ENCODE results near the gene TIMM8A. TPM values are rescaled to one million over a fixed set of nuclear protein-coding genes. Genes with fewer than 3 reads are reported as not detected.

Gene TIMM8A
- total and polyA plus RNA-seq, 5 donors from 2014 or later = 5.8 to 11.3 (median 8.5) TPM

DNA sequence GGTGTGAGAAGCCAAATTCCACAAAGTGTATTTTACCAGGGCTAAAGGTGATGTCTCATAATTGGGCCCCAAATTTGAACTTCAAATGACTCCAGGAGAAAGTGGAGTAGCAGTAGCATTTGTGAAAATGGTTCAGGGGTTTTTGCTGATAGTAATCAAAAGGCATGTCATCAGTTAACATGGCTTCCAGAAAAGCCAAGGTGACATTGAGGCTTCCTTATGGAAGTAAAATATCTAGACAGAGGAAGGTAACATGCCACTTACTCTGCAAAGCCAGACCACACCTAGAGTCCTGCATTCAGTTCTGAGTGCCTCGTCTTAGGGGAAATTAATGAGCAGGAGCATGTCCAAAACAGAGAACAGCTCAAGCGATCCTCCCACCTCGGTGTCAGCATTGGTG lies 40.1 kb upstream of the TIMM8A start:
- H3K36me3 ChIP-seq (ENCODE audit: control insufficient read depth, insufficient read depth, low read length) = peaks cover 4% of the 10 kb centered on the region
- peaks cover 6% of the 10 kb centered on the region for H3K4me1 ChIP-seq (ENCODE audit: control insufficient read depth, insufficient read depth, low read length, poor library complexity, severe bottlenecking)
- H3K4me3 Mint-ChIP-seq = no peak overlapping the region
- H3K9me3 Mint-ChIP-seq = no peaks in the 10 kb centered on the region
- DNase-seq (no peak), ATAC-seq (ENCODE audit: low read depth in 2 of 2) (no peak)
- H3K36me3 Mint-ChIP-seq = no peaks in the 10 kb centered on the region
- H3K27me3 ChIP-seq (ENCODE audit: control insufficient read depth, insufficient read depth, low read length) = no peaks in the 10 kb centered on the region
- H3K4me3 ChIP-seq (ENCODE audit: low read depth, low read length) = no peak overlapping the region
- no peak overlapping the region for H3K27ac ChIP-seq (ENCODE audit: insufficient read depth, low read length, poor library complexity, severe bottlenecking)
- peaks cover 0 to 27% (median 15%) of the 10 kb centered on the region in 4 donors for H3K4me1 Mint-ChIP-seq
- no peaks in the 10 kb centered on the region for H3K9me3 ChIP-seq (ENCODE audit: control insufficient read depth in 2 of 2, low read length in 2 of 2)
- no peaks in the 10 kb centered on the region for H3K27me3 Mint-ChIP-seq
- no peak overlapping the region for H3K27ac Mint-ChIP-seq

DNA sequence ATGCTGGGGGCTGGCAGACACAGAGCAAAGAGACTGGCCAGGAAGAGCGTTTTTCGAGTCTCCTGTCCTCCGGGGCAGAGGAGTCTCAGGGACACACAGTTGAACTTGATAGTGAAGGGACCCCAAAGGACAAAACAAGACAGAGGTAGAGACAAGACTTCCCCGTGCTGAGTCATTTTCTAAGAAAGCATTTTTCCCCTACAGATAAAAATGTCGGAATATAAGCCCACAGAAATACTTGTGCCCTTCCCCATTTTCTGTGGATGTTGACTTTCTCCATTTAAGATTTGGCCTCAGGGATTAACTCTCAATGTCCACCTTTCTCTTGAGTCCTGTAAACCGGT lies 38.0 kb upstream of the TIMM8A start:
- no peak overlapping the region for H3K4me3 ChIP-seq (ENCODE audit: low read depth, low read length)
- H3K4me1 Mint-ChIP-seq = peaks cover 0 to 12% (median 8%) of the 10 kb centered on the region in 4 donors

DNA sequence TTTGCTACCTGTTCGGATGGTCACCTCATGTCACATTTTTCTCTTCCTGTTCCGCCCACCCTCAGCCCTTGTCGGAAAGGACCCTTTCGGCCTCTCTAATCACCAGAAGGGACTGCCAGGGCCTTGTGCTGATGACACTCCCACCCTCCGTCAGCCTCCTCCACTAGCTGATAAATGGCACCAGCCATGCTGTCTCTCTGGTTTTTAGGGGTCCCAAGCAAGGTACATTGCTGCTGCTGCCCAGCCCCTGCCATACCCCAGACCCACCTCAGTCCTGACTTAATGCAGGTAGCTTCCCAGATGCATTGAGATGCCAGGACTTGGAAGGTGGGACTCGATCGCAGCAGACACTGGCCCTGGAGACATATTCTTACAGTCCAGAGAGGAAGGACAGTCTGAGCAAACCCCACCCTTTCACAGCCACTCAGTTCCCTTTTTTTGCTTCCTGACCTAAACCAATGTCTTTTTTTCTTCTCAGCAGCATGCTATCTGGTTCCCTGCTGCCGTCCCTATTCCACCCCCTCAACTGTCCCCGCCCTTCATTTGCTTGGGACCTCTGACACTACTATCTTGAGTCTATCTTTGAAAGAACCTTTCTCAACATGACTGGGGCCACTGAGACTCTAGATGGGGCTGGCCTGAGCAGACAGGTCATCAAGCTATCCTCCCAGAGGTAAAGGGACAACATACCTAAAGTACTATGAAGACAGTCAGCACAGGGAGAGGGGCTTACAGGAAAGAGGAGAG lies 37.4 kb upstream of the TIMM8A start, which contains the start of gene BTK:
Gene BTK (minus strand): TSS at position 397 of the 747 bp plus-strand sequence. CDS start 10,907 bp downstream, outside the sequence.
- Histone ChIP-seq H3K36me3 (ENCODE audit: control insufficient read depth, insufficient read depth, low read length) (no peaks in the 10 kb centered on the region), H3K4me1 (ENCODE audit: control insufficient read depth, insufficient read depth, low read length, poor library complexity, severe bottlenecking) (no peaks in the 10 kb centered on the region), H3K4me3 (ENCODE audit: low read depth, low read length) (no peak within 1 kb of the TSS), H3K9me3 (ENCODE audit: control insufficient read depth in 2 of 2, low read length in 2 of 2) (no peaks in the 10 kb centered on the region), H3K27ac (ENCODE audit: insufficient read depth, low read length, poor library complexity, severe bottlenecking) (no peak within 1 kb of the TSS), H3K27me3 (ENCODE audit: control insufficient read depth, insufficient read depth, low read length) (no peaks in the 10 kb centered on the region)
- DNase-seq (no peak), ATAC-seq (ENCODE audit: low read depth in 2 of 2) (no peak)
- Mint-ChIP-seq H3K36me3 (no peaks in the 10 kb centered on the region), H3K9me3 (no peaks in the 10 kb centered on the region), H3K4me1 (peaks cover 0 to 7% (median 3%) of the 10 kb centered on the region in 4 donors), H3K27me3 (peaks cover 5% of the 10 kb centered on the region), H3K27ac (peak within 1 kb of the TSS in 2 of 3 donors; percentile 11 to 46), H3K4me3 (no peak within 1 kb of the TSS)

More for the DNA sequence above, 38.0 kb upstream of the TIMM8A start:
- Histone ChIP-seq H3K9me3 (ENCODE audit: control insufficient read depth in 2 of 2, low read length in 2 of 2) (no peaks in the 10 kb centered on the region), H3K27me3 (ENCODE audit: control insufficient read depth, insufficient read depth, low read length) (no peaks in the 10 kb centered on the region), H3K27ac (ENCODE audit: insufficient read depth, low read length, poor library complexity, severe bottlenecking) (no peak overlapping the region), H3K36me3 (ENCODE audit: control insufficient read depth, insufficient read depth, low read length) (no peaks in the 10 kb centered on the region), H3K4me1 (ENCODE audit: control insufficient read depth, insufficient read depth, low read length, poor library complexity, severe bottlenecking) (peaks cover 4% of the 10 kb centered on the region)
- DNase-seq = no peak
- Mint-ChIP-seq H3K36me3 (no peaks in the 10 kb centered on the region), H3K27ac (peak overlapping the region in 2 of 3 donors; percentile 11 to 46), H3K27me3 (peaks cover 2% of the 10 kb centered on the region), H3K4me3 (no peak overlapping the region), H3K9me3 (no peaks in the 10 kb centered on the region)
- no peak for ATAC-seq (ENCODE audit: low read depth in 2 of 2)

- Mint-ChIP-seq H3K27ac (no peak overlapping the region), H3K36me3 (no peaks in the 10 kb centered on the region), H3K27me3 (peaks cover 5% of the 10 kb centered on the region), H3K4me3 (no peak overlapping the region), H3K9me3 (no peaks in the 10 kb centered on the region), H3K4me1 (peaks cover 0 to under 1% (median 0%) of the 10 kb centered on the region in 4 donors)
- H3K4me3 ChIP-seq (ENCODE audit: low read depth, low read length) = no peak overlapping the region
- H3K27ac ChIP-seq (ENCODE audit: insufficient read depth, low read length, poor library complexity, severe bottlenecking) = no peak overlapping the region
- DNase-seq = no peak
- ATAC-seq (ENCODE audit: low read depth in 2 of 2) = no peak
- H3K4me1 ChIP-seq (ENCODE audit: control insufficient read depth, insufficient read depth, low read length, poor library complexity, severe bottlenecking) = no peaks in the 10 kb centered on the region
- H3K36me3 ChIP-seq (ENCODE audit: control insufficient read depth, insufficient read depth, low read length) = no peaks in the 10 kb centered on the region
- no peaks in the 10 kb centered on the region for H3K9me3 ChIP-seq (ENCODE audit: control insufficient read depth in 2 of 2, low read length in 2 of 2)
- H3K27me3 ChIP-seq (ENCODE audit: control insufficient read depth, insufficient read depth, low read length) = no peaks in the 10 kb centered on the region
These were observed 36.6 kb upstream of the TIMM8A start for GRCh38 chrX:101385026-101385684.

DNA sequence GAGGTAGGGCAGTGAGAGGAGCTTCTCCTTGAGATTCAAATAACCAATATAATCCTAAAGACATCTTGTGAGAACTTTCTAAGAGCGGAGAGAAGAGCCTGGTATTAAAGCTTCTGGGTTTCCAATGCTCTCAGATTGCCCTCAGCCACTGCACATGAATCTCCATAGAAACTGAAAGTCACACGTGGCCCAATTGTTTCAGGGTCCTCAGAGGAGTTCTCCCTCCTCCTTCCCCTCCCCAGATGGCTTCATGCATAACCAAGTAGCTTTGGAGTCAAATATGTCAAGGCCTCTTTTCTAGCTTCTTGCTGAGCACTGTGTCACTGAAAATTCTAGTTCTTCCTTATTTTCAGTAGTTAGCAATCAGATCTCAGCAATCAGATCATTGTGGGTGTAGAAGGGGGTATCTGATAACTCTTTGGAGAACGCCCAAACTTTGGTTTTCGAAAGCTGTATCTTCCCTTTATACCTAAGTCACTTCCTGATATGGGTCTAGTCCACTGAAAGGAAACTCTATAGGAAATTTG lies 35.2 kb upstream of the TIMM8A start:
- Mint-ChIP-seq H3K4me3 (no peak overlapping the region), H3K36me3 (no peaks in the 10 kb centered on the region), H3K9me3 (no peaks in the 10 kb centered on the region), H3K27me3 (peaks cover 5% of the 10 kb centered on the region), H3K4me1 (no peaks in the 10 kb centered on the region), H3K27ac (no peak overlapping the region)
- ATAC-seq (ENCODE audit: low read depth in 2 of 2) (no peak), DNase-seq (no peak)
- Histone ChIP-seq H3K4me1 (ENCODE audit: control insufficient read depth, insufficient read depth, low read length, poor library complexity, severe bottlenecking) (no peaks in the 10 kb centered on the region), H3K27me3 (ENCODE audit: control insufficient read depth, insufficient read depth, low read length) (no peaks in the 10 kb centered on the region), H3K36me3 (ENCODE audit: control insufficient read depth, insufficient read depth, low read length) (no peaks in the 10 kb centered on the region), H3K27ac (ENCODE audit: insufficient read depth, low read length, poor library complexity, severe bottlenecking) (no peak overlapping the region), H3K4me3 (ENCODE audit: low read depth, low read length) (no peak overlapping the region), H3K9me3 (ENCODE audit: control insufficient read depth in 2 of 2, low read length in 2 of 2) (no peaks in the 10 kb centered on the region)

GRCh38 chrX:101377547-101377946 lies 29.0 kb upstream of the TIMM8A start:
- Histone ChIP-seq H3K4me1 (ENCODE audit: control insufficient read depth, insufficient read depth, low read length, poor library complexity, severe bottlenecking) (no peaks in the 10 kb centered on the region), H3K36me3 (ENCODE audit: control insufficient read depth, insufficient read depth, low read length) (no peaks in the 10 kb centered on the region), H3K27me3 (ENCODE audit: control insufficient read depth, insufficient read depth, low read length) (no peaks in the 10 kb centered on the region), H3K9me3 (ENCODE audit: control insufficient read depth in 2 of 2, low read length in 2 of 2) (no peaks in the 10 kb centered on the region), H3K27ac (ENCODE audit: insufficient read depth, low read length, poor library complexity, severe bottlenecking) (no peak overlapping the region), H3K4me3 (ENCODE audit: low read depth, low read length) (no peak overlapping the region)
- H3K4me3 Mint-ChIP-seq = no peak overlapping the region
- no peak for DNase-seq
- H3K27me3 Mint-ChIP-seq = peaks cover 11% of the 10 kb centered on the region
- no peaks in the 10 kb centered on the region for H3K9me3 Mint-ChIP-seq
- H3K4me1 Mint-ChIP-seq = no peaks in the 10 kb centered on the region
- no peak for ATAC-seq (ENCODE audit: low read depth in 2 of 2)
- no peak overlapping the region for H3K27ac Mint-ChIP-seq
- H3K36me3 Mint-ChIP-seq = no peaks in the 10 kb centered on the region

DNA sequence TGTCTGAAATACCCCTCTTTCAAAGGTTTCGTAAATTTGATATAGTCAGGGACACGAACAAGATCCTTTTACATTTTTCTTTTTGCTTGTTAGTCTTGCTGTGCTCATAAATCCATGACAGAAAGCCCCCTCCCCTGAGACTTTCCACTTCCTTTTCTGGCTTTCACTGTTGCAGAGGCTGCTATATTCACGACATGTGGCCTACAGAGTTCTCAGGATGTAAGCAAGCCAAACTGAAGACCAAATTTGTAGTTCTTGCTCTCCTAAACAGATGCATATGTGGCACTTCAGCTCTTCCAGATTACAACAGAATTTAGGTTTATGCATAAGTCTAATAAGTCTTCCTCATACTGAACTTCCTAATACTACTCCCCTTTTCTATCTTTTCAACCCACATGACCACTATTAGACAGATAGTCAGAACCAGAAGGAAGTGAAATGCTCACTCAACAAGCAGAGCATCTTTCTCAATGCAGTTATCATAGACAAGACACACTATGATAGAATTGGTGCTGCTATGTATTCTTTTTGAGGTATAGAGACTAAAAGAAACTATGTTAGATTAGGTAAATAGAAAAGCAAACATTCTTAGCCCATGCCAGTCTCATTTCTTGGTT lies 22.5 kb upstream of the TIMM8A start:
- H3K27me3 Mint-ChIP-seq = peaks cover 12% of the 10 kb centered on the region
- Histone ChIP-seq H3K27ac (ENCODE audit: insufficient read depth, low read length, poor library complexity, severe bottlenecking) (no peak overlapping the region), H3K27me3 (ENCODE audit: control insufficient read depth, insufficient read depth, low read length) (peaks cover 3% of the 10 kb centered on the region), H3K4me3 (ENCODE audit: low read depth, low read length) (no peak overlapping the region), H3K36me3 (ENCODE audit: control insufficient read depth, insufficient read depth, low read length) (no peaks in the 10 kb centered on the region), H3K4me1 (ENCODE audit: control insufficient read depth, insufficient read depth, low read length, poor library complexity, severe bottlenecking) (no peaks in the 10 kb centered on the region), H3K9me3 (ENCODE audit: control insufficient read depth in 2 of 2, low read length in 2 of 2) (no peaks in the 10 kb centered on the region)
- no peak for ATAC-seq (ENCODE audit: low read depth in 2 of 2)
- no peak for DNase-seq
- no peaks in the 10 kb centered on the region for H3K4me1 Mint-ChIP-seq
- peak overlapping the region in 1 of 3 donors; percentile 3 for H3K27ac Mint-ChIP-seq
- H3K9me3 Mint-ChIP-seq = no peaks in the 10 kb centered on the region
- no peak overlapping the region for H3K4me3 Mint-ChIP-seq
- no peaks in the 10 kb centered on the region for H3K36me3 Mint-ChIP-seq

All from CD4-positive, CD25-positive, alpha-beta regulatory T cell (primary cell).